GM23248 (cell line): ENCODE data around the gene PRKCB. TPM values are rescaled to one million over a fixed set of nuclear protein-coding genes. Genes with fewer than 3 reads are reported as not detected.
A peak's percentile ranks its signal among the peaks of the same experiment; 100 is the strongest.

Source experiments
- DNase-seq: peaks from one replicate; pipeline ENCODE4 v3.0.0-alpha.2; 2015
- H2AFZ ChIP-seq: fragments of 200-600 bp; sonication (generic); 2 replicates; pipeline ENCODE4 v1.6.1; 2016; ENCODE audit warnings: antibody characterized with exemption
- H3F3A ChIP-seq: fragments of 200-600 bp; sonication (generic); 2 replicates; pipeline ENCODE4 v1.6.1; 2016; ENCODE audit warnings: mild to moderate bottlenecking, antibody characterized with exemption, mixed run types; ENCODE audit not compliant: insufficient read depth
- H3K27ac ChIP-seq: fragments of 200-600 bp; sonication (generic); 2 replicates; pipeline ENCODE4 v1.5.1; 2016; ENCODE audit warnings: mild to moderate bottlenecking
- H3K27me3 ChIP-seq: fragments of 200-600 bp; sonication (generic); replicated peaks from 2 replicates; pipeline ENCODE4 v1.6.1; 2016; ENCODE audit warnings: mild to moderate bottlenecking; ENCODE audit not compliant: insufficient read depth
- H3K36me3 ChIP-seq: fragments of 200-600 bp; sonication (generic); 2 replicates; pipeline ENCODE4 v1.6.1; 2016; ENCODE audit warnings: low read depth, mild to moderate bottlenecking
- H3K4me1 ChIP-seq: fragments of 200-600 bp; sonication (generic); 2 replicates; pipeline ENCODE4 v1.6.1; 2016; ENCODE audit warnings: mild to moderate bottlenecking; ENCODE audit not compliant: insufficient read depth
- H3K4me2 ChIP-seq: fragments of 200-600 bp; sonication (generic); one replicate; pipeline ENCODE4 v1.6.1; 2016; ENCODE audit warnings: mild to moderate bottlenecking; ENCODE audit not compliant: unreplicated experiment
- H3K4me3 ChIP-seq: fragments of 200-600 bp; sonication (generic); 2 replicates; pipeline ENCODE4 v1.5.1; 2016; ENCODE audit warnings: mild to moderate bottlenecking
- H3K79me2 ChIP-seq: fragments of 200-600 bp; sonication (generic); 2 replicates; pipeline ENCODE4 v1.6.1; 2016; ENCODE audit warnings: mild to moderate bottlenecking; ENCODE audit not compliant: insufficient read depth
- H3K9ac ChIP-seq: fragments of 200-600 bp; sonication (generic); 2 replicates; pipeline ENCODE4 v1.6.1; 2016; ENCODE audit warnings: mild to moderate bottlenecking
- H3K9me2 ChIP-seq: fragments of 200-600 bp; sonication (generic); 2 replicates; pipeline ENCODE4 v1.6.1; 2016; ENCODE audit warnings: mixed run types, mild to moderate bottlenecking, moderate library complexity; ENCODE audit not compliant: insufficient read depth
- H3K9me3 ChIP-seq: fragments of 200-600 bp; sonication (generic); one replicate; pipeline ENCODE4 v1.6.1; 2017; ENCODE audit warnings: low read depth
- H4K20me1 ChIP-seq: fragments of 200-600 bp; sonication (generic); 2 replicates; pipeline ENCODE4 v1.6.0; 2016; ENCODE audit not compliant: insufficient read depth
- EZH2 ChIP-seq: fragments of 200-600 bp; sonication (generic); IDR thresholded peaks from 2 replicates; pipeline ENCODE4 v1.6.1; 2018; ENCODE audit warnings: antibody characterized with exemption, mild to moderate bottlenecking; ENCODE audit not compliant: insufficient read depth, poor library complexity, severe bottlenecking
- EZH2phosphoT487 ChIP-seq: fragments of 200-600 bp; sonication (generic); IDR thresholded peaks from 2 replicates; pipeline ENCODE4 v1.6.1; 2018; ENCODE audit warnings: antibody characterized with exemption, moderate library complexity, mild to moderate bottlenecking, low read depth; ENCODE audit not compliant: insufficient read depth
- WGBS, 2 experiments: methylation state at CpG; one replicate each; pipeline ENCODE4 v1.1.6; 2015 to 2017; ENCODE audit warnings: low lambda C conversion rate in 2 of 2, low coverage in 1 of 2; ENCODE audit errors: missing lambda C conversion rate in 2 of 2; 5-methylcytosine and 5-hydroxymethylcytosine counted together
- in situ Hi-C: fragments of 300-500 bp; cut with MboI; formaldehyde crosslinking; loops from 2 replicates; pipeline ENCODE4 v1.15.0; 2020
- polyA plus RNA-seq: library from polyadenylated mRNA; unstranded; fragments of >200 nt; fragmentation: Nextera tagmentation; extraction: Ambion mirVana; gene quantifications from 2 replicates; pipeline ENCODE4 v1.2.1, GENCODE V29; 2016
- total RNA-seq: library from RNA; depleted of rRNA; stranded (reverse); fragments of >200 nt; shearing (Covaris generic); gene quantifications from 2 replicates; pipeline ENCODE4 v1.2.3, GENCODE V29; 2014

Gene PRKCB
- total and polyA plus RNA-seq, 2 experiments from 2014 or later, result not detected

- 14 to 17% methylated on average over 2 of the region's 2 CpGs for WGBS, 2 experiments
- Histone ChIP-seq H3K9ac (no peak overlapping the region), H3K9me3 (no peaks in the 10 kb centered on the region), H3K4me2 (no peak overlapping the region), H3K27me3 (no peaks in the 10 kb centered on the region), H3K27ac (no peak overlapping the region), H3K79me2 (no peaks in the 10 kb centered on the region), H3K4me1 (no peaks in the 10 kb centered on the region), H2AFZ (no peak overlapping the region), H4K20me1 (no peaks in the 10 kb centered on the region), H3K4me3 (no peak overlapping the region), H3F3A (no peaks in the 10 kb centered on the region), H3K36me3 (no peaks in the 10 kb centered on the region), H3K9me2 (no peaks in the 10 kb centered on the region)
- in situ Hi-C loops, result no loop called here
- DNase-seq, result no peak
- TF ChIP-seq EZH2phosphoT487, result no peak
- no peak for TF ChIP-seq EZH2
These were observed 38.8 kb upstream of the PRKCB start for GRCh38 chr16:23796941-23797340.

- Histone ChIP-seq H3K79me2 (no peaks in the 10 kb centered on the region), H3K27me3 (no peaks in the 10 kb centered on the region), H3K27ac (no peak overlapping the region), H3K4me2 (no peak overlapping the region), H3F3A (no peaks in the 10 kb centered on the region), H3K9ac (no peak overlapping the region), H3K4me3 (no peak overlapping the region), H3K36me3 (no peaks in the 10 kb centered on the region), H3K9me3 (no peaks in the 10 kb centered on the region), H3K9me2 (no peaks in the 10 kb centered on the region), H4K20me1 (no peaks in the 10 kb centered on the region), H3K4me1 (no peaks in the 10 kb centered on the region), H2AFZ (no peak overlapping the region)
- DNase-seq, result peak; percentile 82
- TF ChIP-seq EZH2 (no peak), EZH2phosphoT487 (no peak)
- in situ Hi-C loops, result loop anchor here (10.0 to 25.0 kb wide), 2 partner anchors 213 to 686 kb away; no protein-coding TSS in a partner anchor
- WGBS, 2 experiments, result 8 to 12% methylated on average over 3 to 5 of the region's 5 CpGs
These were observed 34.4 kb upstream of the PRKCB start for GRCh38 chr16:23801378-23801777.

- no peaks in the 10 kb centered on the region for H3F3A ChIP-seq
- H3K36me3 ChIP-seq, result no peaks in the 10 kb centered on the region
- H3K4me3 ChIP-seq, result no peak overlapping the region
- H3K79me2 ChIP-seq, result no peaks in the 10 kb centered on the region
- no peaks in the 10 kb centered on the region for H3K4me1 ChIP-seq
- H3K27ac ChIP-seq, result no peak overlapping the region
- no peaks in the 10 kb centered on the region for H3K27me3 ChIP-seq
- H2AFZ ChIP-seq, result no peak overlapping the region
- no peaks in the 10 kb centered on the region for H4K20me1 ChIP-seq
- in situ Hi-C loops, result loop anchor here (10.0 to 25.0 kb wide), 2 partner anchors 212 to 685 kb away; no protein-coding TSS in a partner anchor
- TF ChIP-seq EZH2phosphoT487 (no peak), EZH2 (no peak)
- H3K9ac ChIP-seq, result no peak overlapping the region
- H3K4me2 ChIP-seq, result no peak overlapping the region
- 23 to 27% methylated on average over 2 of the region's 2 CpGs for WGBS, 2 experiments
- H3K9me3 ChIP-seq, result no peaks in the 10 kb centered on the region
- DNase-seq, result no peak
- H3K9me2 ChIP-seq, result no peaks in the 10 kb centered on the region
These were observed 33.0 kb upstream of the PRKCB start for GRCh38 chr16:23802776-23803175.

GRCh38 chr16:23803591-23804123 lies 32.1 kb upstream of the PRKCB start:
- Histone ChIP-seq H3K27ac (no peak overlapping the region), H3K4me2 (no peak overlapping the region), H3K9me3 (no peaks in the 10 kb centered on the region), H3K4me1 (no peaks in the 10 kb centered on the region), H3K36me3 (no peaks in the 10 kb centered on the region), H3K27me3 (no peaks in the 10 kb centered on the region), H3K9ac (no peak overlapping the region), H3K9me2 (no peaks in the 10 kb centered on the region), H4K20me1 (no peaks in the 10 kb centered on the region), H3K79me2 (no peaks in the 10 kb centered on the region), H2AFZ (peak overlapping the region; percentile 12; the same call in 1 of the 2 replicates), H3F3A (no peaks in the 10 kb centered on the region), H3K4me3 (no peak overlapping the region)
- no peak for TF ChIP-seq EZH2phosphoT487
- TF ChIP-seq EZH2, result no peak
- in situ Hi-C loops, result loop anchor here (10.0 to 25.0 kb wide), 2 partner anchors 211 to 684 kb away; no protein-coding TSS in a partner anchor
- WGBS, 2 experiments, result 8 to 9% methylated on average over 9 of the region's 9 CpGs
- DNase-seq, result peak; percentile 53

GRCh38 chr16:23807028-23807427 lies 28.8 kb upstream of the PRKCB start:
- no peaks in the 10 kb centered on the region for H3K79me2 ChIP-seq
- no peaks in the 10 kb centered on the region for H3F3A ChIP-seq
- no peaks in the 10 kb centered on the region for H3K9me2 ChIP-seq
- H2AFZ ChIP-seq, result no peak overlapping the region
- no peaks in the 10 kb centered on the region for H4K20me1 ChIP-seq
- H3K4me1 ChIP-seq, result no peaks in the 10 kb centered on the region
- no peak overlapping the region for H3K4me2 ChIP-seq
- in situ Hi-C loops, result loop anchor here (10.0 to 25.0 kb wide), 2 partner anchors 208 to 680 kb away; no protein-coding TSS in a partner anchor
- H3K9ac ChIP-seq, result no peak overlapping the region
- H3K9me3 ChIP-seq, result no peaks in the 10 kb centered on the region
- no peaks in the 10 kb centered on the region for H3K36me3 ChIP-seq
- no peak overlapping the region for H3K27ac ChIP-seq
- TF ChIP-seq EZH2phosphoT487, result no peak
- TF ChIP-seq EZH2, result no peak
- no peak overlapping the region for H3K4me3 ChIP-seq
- DNase-seq, result no peak
- H3K27me3 ChIP-seq, result no peaks in the 10 kb centered on the region; the same call in 1 of the 2 replicates
- 3 to 5% methylated on average over 1 of the region's 1 CpG for WGBS, 2 experiments
